Psoas muscle (tissue), 8 donors: ENCODE results near the gene PKD2. TPM values are rescaled to one million over a fixed set of nuclear protein-coding genes. Genes with fewer than 3 reads are reported as not detected.

ENCODE experiments used
- ATAC-seq, 4 donors: fragments of 200-7000 bp; cut with Tn5 transposase; one replicate each; pipeline ENCODE4 v1.9.1; 2020; ENCODE audit warnings: moderate library complexity in 3 of 4, mild to moderate bottlenecking in 2 of 4
- DNase-seq, 2 donors: peaks; one replicate each; pipeline ENCODE4 v3.0.0-alpha.2; 2020
- H3K27ac ChIP-seq: fragments of 200-600 bp; one replicate; pipeline ENCODE4 v1.8.0; 2022
- H3K27me3 ChIP-seq, 3 donors: fragments of 200-600 bp in 1 of 3; one replicate each; pipeline versions ENCODE4 v1.6.1 to v1.8.0; 2013 to 2022; ENCODE audit warnings: low read length in 2 of 3, mild to moderate bottlenecking in 2 of 3, moderate library complexity in 1 of 3; ENCODE audit not compliant: insufficient read depth in 3 of 3
- H3K36me3 ChIP-seq, 2 donors: fragments of 200-600 bp in 1 of 2; one replicate each; pipeline versions ENCODE4 v1.6.1 to v1.8.0; 2013 to 2022; ENCODE audit warnings: low read depth in 1 of 2, mild to moderate bottlenecking in 1 of 2, moderate library complexity in 1 of 2; ENCODE audit not compliant: insufficient read depth in 1 of 2
- H3K4me1 ChIP-seq: fragments of 200-600 bp; one replicate; pipeline ENCODE4 v1.8.0; 2022
- H3K4me3 ChIP-seq: fragments of 200-600 bp; one replicate; pipeline ENCODE4 v1.8.0; 2022; ENCODE audit warnings: mild to moderate bottlenecking
- H3K9me3 ChIP-seq: fragments of 200-600 bp; one replicate; pipeline ENCODE4 v1.8.0; 2022
- WGBS, 3 donors: extraction: QIAGEN DNeasy Blood & Tissue Kit; methylation state at CpG; one replicate each; pipeline versions ENCODE4 v1.1.6 to v1.1.7; 2013; 5-methylcytosine and 5-hydroxymethylcytosine counted together
- intact Hi-C, 2 donors: fragments of 100-400 bp; cut with DNase I; formaldehyde crosslinking; loops; one replicate each; pipeline versions ENCODE4 v1.11.0 to v1.14.2; 2022
- polyA plus RNA-seq, 3 donors: library from polyadenylated mRNA; stranded (reverse); fragments of 200-250 nt; gene quantifications; one replicate each; pipeline ENCODE4 v1.2.3, GENCODE V29; 2013
- total RNA-seq, 4 donors: library from RNA; stranded (reverse); fragmentation: NEBNext Ultra II Directional in 2 of 4; extraction: Animal tissue kit (Norgen Biotek cat#: 25700) in 2 of 4; gene quantifications; one replicate each; pipeline versions ENCODE4 v1.2.1 to v1.2.4, GENCODE V29; 2021 to 2023
- TF ChIP-seq, protein P1 (sequence below): fragments of 200-600 bp; IDR thresholded peaks from one replicate; pipeline ENCODE4 v1.8.0; 2022; ENCODE audit warnings: antibody characterized with exemption
- donor health status: healthy with polysubstance abuse.
- donor health status: DM: no; HTN: no; CAD: no; lungs with moderate emphysema.
- donor health status: Bipolar disorder and iron deficiency.
- donor health status: healthy.
- donor health status: DM: yes; HTN: yes; CAD: no.
- donor health status: DM: no; HTN: no; CAD: no.
- donor health status: DM: no; HTN: no; CAD: no.
- donor health status: DM: yes; HTN: yes; CAD: no.

The PKD2 gene
- total and polyA plus RNA-seq, 7 donors = 2.1 to 8.3 (median 2.9) TPM

DNA sequence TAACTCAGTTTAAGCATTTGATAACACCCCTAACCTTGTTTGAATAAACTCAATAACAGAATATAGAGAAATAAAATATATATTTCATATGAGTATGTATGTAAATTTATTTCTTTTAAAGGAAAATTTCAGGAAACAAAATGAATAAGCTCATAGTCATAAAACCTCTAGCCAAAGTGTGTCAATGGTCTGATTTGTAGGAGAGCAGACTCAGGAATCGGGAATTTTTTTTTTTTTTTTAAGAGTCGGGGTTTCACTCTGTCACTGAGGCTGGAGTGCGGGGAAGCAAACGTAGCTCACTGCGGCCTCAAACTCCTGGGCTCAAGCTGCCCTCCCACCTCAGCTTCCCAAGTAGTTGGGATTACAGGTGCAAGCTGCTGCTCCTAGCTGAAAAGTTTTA is 2.4 kb downstream of the PKD2 start:
- Histone ChIP-seq H3K4me3 (no peak overlapping the region), H3K9me3 (no peaks in the 10 kb centered on the region), H3K27me3 (no peaks in the 10 kb centered on the region), H3K4me1 (peaks cover 24% of the 10 kb centered on the region), H3K27ac (no peak overlapping the region), H3K36me3 (no peaks in the 10 kb centered on the region)
- ATAC-seq (no peak), DNase-seq (no peak)
- WGBS, 3 donors = 73 to 80% (median 77%) methylated on average over 5 of the region's 5 CpGs
- TF ChIP-seq, protein P1, sequence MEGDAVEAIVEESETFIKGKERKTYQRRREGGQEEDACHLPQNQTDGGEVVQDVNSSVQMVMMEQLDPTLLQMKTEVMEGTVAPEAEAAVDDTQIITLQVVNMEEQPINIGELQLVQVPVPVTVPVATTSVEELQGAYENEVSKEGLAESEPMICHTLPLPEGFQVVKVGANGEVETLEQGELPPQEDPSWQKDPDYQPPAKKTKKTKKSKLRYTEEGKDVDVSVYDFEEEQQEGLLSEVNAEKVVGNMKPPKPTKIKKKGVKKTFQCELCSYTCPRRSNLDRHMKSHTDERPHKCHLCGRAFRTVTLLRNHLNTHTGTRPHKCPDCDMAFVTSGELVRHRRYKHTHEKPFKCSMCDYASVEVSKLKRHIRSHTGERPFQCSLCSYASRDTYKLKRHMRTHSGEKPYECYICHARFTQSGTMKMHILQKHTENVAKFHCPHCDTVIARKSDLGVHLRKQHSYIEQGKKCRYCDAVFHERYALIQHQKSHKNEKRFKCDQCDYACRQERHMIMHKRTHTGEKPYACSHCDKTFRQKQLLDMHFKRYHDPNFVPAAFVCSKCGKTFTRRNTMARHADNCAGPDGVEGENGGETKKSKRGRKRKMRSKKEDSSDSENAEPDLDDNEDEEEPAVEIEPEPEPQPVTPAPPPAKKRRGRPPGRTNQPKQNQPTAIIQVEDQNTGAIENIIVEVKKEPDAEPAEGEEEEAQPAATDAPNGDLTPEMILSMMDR = no peak
- intact Hi-C loops = no loop called here

DNA sequence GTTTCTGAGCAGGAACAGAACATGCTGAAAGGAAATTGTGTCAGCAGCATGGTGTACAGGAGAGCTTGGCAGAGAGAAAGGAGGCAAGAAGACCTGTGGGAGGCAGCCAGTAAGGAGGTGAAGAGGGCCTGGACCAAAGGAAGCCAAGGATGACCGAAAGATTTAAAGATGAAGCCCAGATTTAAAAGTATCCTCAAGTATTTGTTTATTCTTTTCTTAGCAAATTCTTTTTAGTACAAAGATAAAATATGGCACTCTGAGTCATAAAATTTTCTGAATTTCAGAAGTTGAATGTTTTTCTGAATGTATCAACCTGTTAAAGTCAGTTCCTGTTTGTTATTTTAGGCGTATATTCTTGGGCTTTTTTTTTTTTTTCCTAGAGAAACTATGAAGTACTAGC is 3.5 kb downstream of the PKD2 start:
- TF ChIP-seq, protein P1 = no peak
- Histone ChIP-seq H3K4me3 (no peak overlapping the region), H3K27me3 (no peaks in the 10 kb centered on the region), H3K4me1 (peaks cover 24% of the 10 kb centered on the region), H3K9me3 (no peaks in the 10 kb centered on the region), H3K36me3 (no peaks in the 10 kb centered on the region), H3K27ac (no peak overlapping the region)
- intact Hi-C loops = no loop called here
- ATAC-seq (no peak), DNase-seq (no peak)
- WGBS, 3 donors = 44 to 92% (median 59%) methylated on average over 2 of the region's 2 CpGs

DNA sequence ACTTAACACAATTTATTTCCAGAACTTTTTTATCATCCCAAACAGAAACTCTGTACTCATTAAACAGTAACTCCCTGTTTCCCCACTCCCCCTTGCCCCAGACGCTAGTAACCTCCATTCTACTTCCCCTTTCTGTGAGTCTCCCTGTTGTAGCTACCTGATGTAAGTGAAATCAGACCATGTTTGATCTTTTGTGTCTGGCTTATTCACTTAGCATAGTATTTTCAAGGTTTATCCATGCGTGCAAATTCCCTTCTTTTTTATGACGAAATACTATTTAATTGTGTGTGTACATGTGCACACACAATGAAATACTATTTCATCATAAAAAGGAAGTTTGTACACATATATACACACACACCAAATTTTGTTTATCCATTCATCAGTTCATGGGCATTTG is 5.2 kb downstream of the PKD2 start:
- Histone ChIP-seq H3K4me3 (no peak overlapping the region), H3K9me3 (no peaks in the 10 kb centered on the region), H3K4me1 (peaks cover 29% of the 10 kb centered on the region), H3K27me3 (no peaks in the 10 kb centered on the region), H3K36me3 (no peaks in the 10 kb centered on the region), H3K27ac (no peak overlapping the region)
- no peak for DNase-seq
- intact Hi-C loops = no loop called here
- ATAC-seq = no peak
- TF ChIP-seq, protein P1 = no peak
- 84 to 88% (median 86%) methylated on average over 3 of the region's 3 CpGs for WGBS, 3 donors

DNA sequence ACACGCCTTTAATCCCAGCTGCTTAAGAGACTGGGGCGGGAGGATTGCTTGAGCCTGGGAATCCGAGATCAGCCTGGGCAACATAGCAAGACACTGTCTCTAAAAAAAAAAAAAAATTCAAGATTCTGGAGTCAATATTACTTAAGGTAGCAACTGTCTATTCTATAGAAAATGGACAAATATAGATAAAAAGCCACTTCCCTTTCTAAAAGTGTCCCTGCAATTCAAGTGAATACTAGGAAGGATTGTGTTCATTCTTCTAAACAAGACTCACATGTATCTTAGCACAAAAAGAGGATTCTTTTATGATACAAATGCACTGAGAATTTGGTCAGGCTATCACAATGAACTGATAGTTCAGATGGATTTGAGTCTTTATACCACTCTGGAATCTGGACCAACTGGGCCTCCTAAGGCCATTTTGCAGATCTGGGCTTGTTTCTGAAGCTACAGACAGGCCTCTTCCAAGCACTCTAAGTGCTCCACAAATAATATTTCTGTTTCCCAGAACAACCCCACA is 7.0 kb downstream of the PKD2 start:
- H3K4me1 ChIP-seq = peaks cover 31% of the 10 kb centered on the region
- WGBS, 3 donors = 66 to 93% (median 75%) methylated on average over 3 of the region's 3 CpGs
- intact Hi-C loops = no loop called here
- no peak overlapping the region for H3K27ac ChIP-seq
- TF ChIP-seq, protein P1 = no peak
- H3K9me3 ChIP-seq = no peaks in the 10 kb centered on the region
- peaks cover 0 to under 1% of the 10 kb centered on the region in 2 donors for H3K36me3 ChIP-seq
- H3K27me3 ChIP-seq = no peaks in the 10 kb centered on the region
- DNase-seq (no peak), ATAC-seq (no peak)
- H3K4me3 ChIP-seq = no peak overlapping the region

DNA sequence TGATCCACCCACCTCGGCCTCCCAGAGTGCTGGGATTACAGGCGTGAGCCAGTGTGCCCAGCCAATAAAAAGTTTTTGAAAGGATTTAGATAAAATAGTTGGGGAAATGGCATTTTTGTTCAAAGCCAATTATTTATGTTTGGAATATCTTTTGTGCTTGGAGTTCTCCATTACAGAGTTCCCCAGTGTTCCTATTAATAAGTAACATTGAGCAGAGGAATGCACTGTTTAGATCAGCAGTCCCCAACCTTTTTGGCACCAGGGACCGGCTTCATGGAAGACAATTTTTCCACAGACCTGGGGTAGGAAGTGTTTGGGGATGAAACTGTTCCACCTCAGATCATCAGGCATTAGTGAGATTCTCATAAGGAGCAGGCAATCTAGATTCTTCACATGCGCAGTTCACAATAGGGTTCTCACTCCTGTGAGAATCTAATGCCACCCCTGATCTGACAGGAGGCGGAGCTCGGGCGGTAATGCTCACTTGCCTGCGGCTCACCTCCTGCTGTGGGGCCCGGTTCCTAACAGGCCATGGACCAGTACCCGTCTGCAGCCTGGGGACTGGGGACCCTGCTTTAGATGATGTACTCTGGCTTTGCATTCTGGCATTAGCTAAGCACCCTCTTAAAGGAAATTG is 8.3 kb downstream of the PKD2 start:
- WGBS, 3 donors = 92 to 95% (median 94%) methylated on average over 10 of the region's 10 CpGs
- Histone ChIP-seq H3K4me1 (peaks cover 17% of the 10 kb centered on the region), H3K9me3 (no peaks in the 10 kb centered on the region), H3K27me3 (no peaks in the 10 kb centered on the region), H3K27ac (no peak overlapping the region), H3K4me3 (no peak overlapping the region), H3K36me3 (peaks cover 0 to 6% of the 10 kb centered on the region in 2 donors)
- DNase-seq = no peak
- TF ChIP-seq, protein P1 = no peak
- no peak for ATAC-seq
- intact Hi-C loops = no loop called here
